ENCODE data around the gene DHRS4L2.
A peak's percentile ranks its signal among the peaks of the same experiment; 100 is the strongest.
"Not testable (repeated sequence)": the region's sequence is repeated elsewhere in the genome, so short reads cannot be mapped to it uniquely, and the experiment has no call there.

DHRS4L2 gene

GRCh38 chr14:23988607-23989363 lies at the start of gene DHRS4L2:
Gene DHRS4L2 (plus strand): TSS chr14:23988929. CDS start chr14:23988948, 19 bp downstream.
- peak; percentile 89 for DNase-seq

GRCh38 chr14:23939607-23940326 lies 49.0 kb upstream of the DHRS4L2 start:
- no peak for DNase-seq

GRCh38 chr14:23941230-23941629 lies 47.5 kb upstream of the DHRS4L2 start:
- no peak for DNase-seq

- DNase-seq, result no peak
These were observed 47.1 kb upstream of the DHRS4L2 start for GRCh38 chr14:23941669-23942068.

GRCh38 chr14:23942587-23942986 lies 46.1 kb upstream of the DHRS4L2 start:
- DNase-seq, result no peak

- not testable (repeated sequence) for DNase-seq
These were observed 39.7 kb upstream of the DHRS4L2 start for GRCh38 chr14:23949069-23949468.

GRCh38 chr14:23950411-23951135 lies 38.2 kb upstream of the DHRS4L2 start:
- no peak for DNase-seq

GRCh38 chr14:23951136-23951466 lies 37.6 kb upstream of the DHRS4L2 start:
- not testable (repeated sequence) for DNase-seq

- DNase-seq, result peak; percentile 3
These were observed 37.0 kb upstream of the DHRS4L2 start for GRCh38 chr14:23951590-23952201.

- peak; percentile 50 for DNase-seq
These were observed 35.6 kb upstream of the DHRS4L2 start for GRCh38 chr14:23953116-23953463.

GRCh38 chr14:23953464-23954278 lies 35.1 kb upstream of the DHRS4L2 start, which contains the start of gene DHRS4:
Gene DHRS4 (plus strand): TSS chr14:23953770. CDS start chr14:23953789, 19 bp downstream.
- peak; percentile 87 for DNase-seq

GRCh38 chr14:23954279-23954614 lies 34.5 kb upstream of the DHRS4L2 start:
- DNase-seq, result not testable (repeated sequence)

- DNase-seq, result peak; percentile 82
These were observed 33.8 kb upstream of the DHRS4L2 start for GRCh38 chr14:23954965-23955364.

- not testable (repeated sequence) for DNase-seq
These were observed 32.9 kb upstream of the DHRS4L2 start for GRCh38 chr14:23955811-23956210.

- DNase-seq, result not testable (repeated sequence)
These were observed 30.7 kb upstream of the DHRS4L2 start for GRCh38 chr14:23957913-23958569.

- DNase-seq, result not testable (repeated sequence)
These were observed 27.8 kb upstream of the DHRS4L2 start for GRCh38 chr14:23960899-23961298.

- not testable (repeated sequence) for DNase-seq
These were observed 27.0 kb upstream of the DHRS4L2 start for GRCh38 chr14:23961704-23962103.

- DNase-seq, result not testable (repeated sequence)
These were observed 19.6 kb upstream of the DHRS4L2 start for GRCh38 chr14:23969130-23969480.

- DNase-seq, result peak; percentile 63
These were observed 19.0 kb upstream of the DHRS4L2 start for GRCh38 chr14:23969481-23970282.

GRCh38 chr14:23970283-23970659 lies 18.5 kb upstream of the DHRS4L2 start:
- not testable (repeated sequence) for DNase-seq

- DNase-seq, result not testable (repeated sequence)
These were observed 15.6 kb upstream of the DHRS4L2 start for GRCh38 chr14:23973178-23973577.
